AG04449 (cell line): Measurements from ENCODE around the gene CBS.

Experiments used
- CTCF ChIA-PET: fragments of 350-600 bp; formaldehyde crosslinking; extraction: SDS; loops from one replicate; lab custom pipeline; 2021; ENCODE audit warnings: antibody characterized with exemption; lab: Yijun Ruan, JAX
- POLR2A ChIA-PET: fragments of 400-600, 350-600 bp; formaldehyde crosslinking; extraction: SDS; loops from one replicate; lab custom pipeline; 2020; ENCODE audit warnings: antibody characterized with exemption, inconsistent platforms; lab: Yijun Ruan, JAX
- DNase-seq: peaks from one replicate; pipeline ENCODE4 v3.0.0-alpha.2; 2010; ENCODE audit warnings: low read depth, low spot score
- H3K4me3 ChIP-seq: 2 replicates; pipeline ENCODE4 v1.5.1; 2011; ENCODE audit warnings: low read depth, mild to moderate bottlenecking, control low read depth, low read length
- TF ChIP-seq, protein P1 (sequence below): IDR thresholded peaks from one replicate; pipeline ENCODE4 v1.5.1; 2011; ENCODE audit warnings: mild to moderate bottlenecking, moderate library complexity, low read length, control low read depth, inconsistent platforms; ENCODE audit not compliant: insufficient read depth; ENCODE audit errors: missing control alignments

The CBS gene

DNA sequence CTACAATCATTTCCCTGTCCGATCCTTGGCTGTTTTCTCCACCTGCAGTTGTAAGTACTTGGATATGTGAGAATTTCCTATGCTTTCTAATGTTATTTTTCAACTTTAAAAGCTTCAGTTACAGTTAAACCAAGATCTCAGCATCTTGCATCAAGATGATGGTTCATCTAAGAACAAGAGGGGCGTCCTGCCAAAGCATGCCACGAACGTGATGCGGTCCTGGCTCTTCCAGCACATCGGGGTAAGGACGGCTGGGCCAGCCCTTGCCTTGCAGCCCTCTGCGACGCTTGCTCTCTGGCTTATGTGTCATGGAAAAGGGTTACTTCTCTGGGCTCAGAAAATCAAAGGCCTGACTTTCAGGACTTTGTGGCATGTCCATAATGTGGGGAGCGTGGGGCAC is 54.4 kb downstream of the CBS start:
- ChIA-PET POLR2A (no interaction called here), CTCF (no interaction called here)
- TF ChIP-seq, protein P1, sequence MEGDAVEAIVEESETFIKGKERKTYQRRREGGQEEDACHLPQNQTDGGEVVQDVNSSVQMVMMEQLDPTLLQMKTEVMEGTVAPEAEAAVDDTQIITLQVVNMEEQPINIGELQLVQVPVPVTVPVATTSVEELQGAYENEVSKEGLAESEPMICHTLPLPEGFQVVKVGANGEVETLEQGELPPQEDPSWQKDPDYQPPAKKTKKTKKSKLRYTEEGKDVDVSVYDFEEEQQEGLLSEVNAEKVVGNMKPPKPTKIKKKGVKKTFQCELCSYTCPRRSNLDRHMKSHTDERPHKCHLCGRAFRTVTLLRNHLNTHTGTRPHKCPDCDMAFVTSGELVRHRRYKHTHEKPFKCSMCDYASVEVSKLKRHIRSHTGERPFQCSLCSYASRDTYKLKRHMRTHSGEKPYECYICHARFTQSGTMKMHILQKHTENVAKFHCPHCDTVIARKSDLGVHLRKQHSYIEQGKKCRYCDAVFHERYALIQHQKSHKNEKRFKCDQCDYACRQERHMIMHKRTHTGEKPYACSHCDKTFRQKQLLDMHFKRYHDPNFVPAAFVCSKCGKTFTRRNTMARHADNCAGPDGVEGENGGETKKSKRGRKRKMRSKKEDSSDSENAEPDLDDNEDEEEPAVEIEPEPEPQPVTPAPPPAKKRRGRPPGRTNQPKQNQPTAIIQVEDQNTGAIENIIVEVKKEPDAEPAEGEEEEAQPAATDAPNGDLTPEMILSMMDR: no peak
- no peak for DNase-seq
- H3K4me3 ChIP-seq: no peak overlapping the region

- no peak overlapping the region for H3K4me3 ChIP-seq
- no peak for DNase-seq
- ChIA-PET CTCF (no interaction called here), POLR2A (no interaction called here)
- TF ChIP-seq, protein P1: no peak
Measured at GRCh38 chr21:43020771-43021170, 54.9 kb downstream of the CBS start.

DNA sequence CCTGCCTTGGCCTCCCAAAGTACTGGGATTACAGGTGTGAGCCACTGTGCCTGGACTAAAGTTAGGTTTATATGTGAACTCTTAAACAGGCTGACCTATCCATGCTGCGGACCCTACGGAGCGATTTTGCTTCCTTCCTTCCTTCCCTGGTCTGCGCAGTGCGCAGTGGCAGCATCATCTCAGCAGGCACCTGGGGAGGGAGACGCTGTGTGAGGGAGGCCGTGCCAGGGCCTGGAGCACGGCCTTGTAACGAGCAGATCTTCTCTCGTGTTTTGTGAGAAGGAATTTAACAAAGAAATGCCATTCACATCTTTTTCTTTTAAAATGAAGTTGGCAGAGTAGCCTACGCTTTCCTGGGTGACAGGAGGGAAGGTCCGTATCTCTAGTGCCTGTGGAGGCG is 55.5 kb downstream of the CBS start:
- TF ChIP-seq, protein P1: no peak
- no peak overlapping the region for H3K4me3 ChIP-seq
- ChIA-PET CTCF (no interaction called here), POLR2A (no interaction called here)
- DNase-seq: no peak

DNA sequence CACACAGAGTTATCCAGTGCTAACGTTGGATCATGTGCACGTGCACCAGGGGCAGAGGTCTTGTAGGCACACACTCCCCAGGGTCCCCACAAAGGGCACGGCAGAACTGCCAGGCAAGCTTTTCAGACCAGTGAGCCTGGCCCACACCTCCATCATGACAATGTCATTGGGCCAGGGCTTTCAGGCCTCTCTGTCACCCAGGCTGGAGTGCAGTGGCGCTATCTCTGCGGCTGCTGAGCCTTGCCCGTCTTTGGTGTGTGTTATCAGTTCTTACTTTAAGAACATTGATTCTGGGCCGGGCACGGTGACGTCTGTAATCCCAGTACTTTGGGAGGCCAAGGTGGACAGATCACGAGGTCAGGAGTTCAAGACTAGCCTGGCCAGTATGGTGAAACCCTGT is 57.1 kb downstream of the CBS start:
- POLR2A ChIA-PET: no interaction called here
- H3K4me3 ChIP-seq: no peak overlapping the region
- CTCF ChIA-PET: no interaction called here

GRCh38 chr21:43016728-43017127 is 58.9 kb downstream of the CBS start:
- ChIA-PET CTCF (no interaction called here), POLR2A (no interaction called here)
- no peak overlapping the region for H3K4me3 ChIP-seq
- TF ChIP-seq, protein P1: no peak
- no peak for DNase-seq

More for the DNA sequence above, 57.1 kb downstream of the CBS start:
- TF ChIP-seq, protein P1: no peak
- no peak for DNase-seq

DNA sequence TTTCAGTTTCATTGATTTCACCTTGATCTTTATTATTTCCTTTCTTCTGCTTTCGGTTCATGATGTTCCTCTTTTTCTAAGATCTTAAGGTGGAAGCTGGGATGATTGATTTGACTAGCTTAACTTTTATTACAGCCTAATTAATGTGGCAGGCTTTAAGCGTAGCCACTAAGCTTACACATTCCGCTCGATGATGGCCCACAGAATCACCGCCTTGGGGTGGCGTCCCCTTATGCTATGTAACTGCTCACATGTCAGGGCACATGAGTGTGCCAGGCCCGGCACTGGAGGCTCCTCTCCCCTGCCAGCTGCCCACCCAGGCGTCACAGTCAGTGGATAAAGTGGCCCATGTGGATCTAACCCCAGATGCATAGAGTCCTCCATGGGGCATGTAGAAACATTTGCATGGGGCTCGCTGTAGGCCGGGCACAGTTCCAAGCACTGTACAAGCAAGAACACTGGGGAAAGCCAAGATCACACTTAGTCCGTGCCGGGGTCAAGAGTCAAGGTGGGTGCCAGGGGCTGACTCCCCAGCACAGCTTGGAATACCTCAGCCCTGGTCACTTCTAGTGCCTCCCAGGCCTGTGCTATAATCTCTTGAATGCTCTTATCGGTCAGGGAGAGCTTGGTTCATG is 59.6 kb downstream of the CBS start:
- ChIA-PET CTCF (no interaction called here), POLR2A (no interaction called here)
- no peak overlapping the region for H3K4me3 ChIP-seq
- TF ChIP-seq, protein P1: no peak
- DNase-seq: no peak
